HG03139 (cell line): Measurements from ENCODE around the gene RBM4B.
A peak's percentile ranks its signal among the peaks of the same experiment; 100 is the strongest.
"Not testable (repeated sequence)": the region's sequence is repeated elsewhere in the genome, so short reads cannot be mapped to it uniquely, and the experiment has no call there.

ENCODE experiments used
- ATAC-seq: cut with Tn5 transposase; IDR thresholded peaks from one replicate; pipeline ENCODE4 v1.9.1; 2021; ENCODE audit not compliant: unreplicated experiment

The RBM4B gene

GRCh38 chr11:66643745-66644437 is 33.8 kb downstream of the RBM4B start:
- no peak for ATAC-seq

- no peak for ATAC-seq
These were observed 35.9 kb downstream of the RBM4B start for GRCh38 chr11:66641834-66642233.

GRCh38 chr11:66639814-66640340 is 37.8 kb downstream of the RBM4B start:
- ATAC-seq: not testable (repeated sequence)

GRCh38 chr11:66639066-66639813 is 38.4 kb downstream of the RBM4B start:
- no peak for ATAC-seq

GRCh38 chr11:66638177-66639065 is 39.3 kb downstream of the RBM4B start, which contains the start of gene RBM4:
RBM4 (plus strand) TSS chr11:66638703; CDS start chr11:66639712, 1,009 bp downstream.
- peak; percentile 91 for ATAC-seq

GRCh38 chr11:66637557-66638176 is 40.0 kb downstream of the RBM4B start:
- ATAC-seq: no peak

- ATAC-seq: no peak
These were observed 41.3 kb downstream of the RBM4B start for GRCh38 chr11:66636411-66636810.

- no peak for ATAC-seq
These were observed 44.7 kb downstream of the RBM4B start for GRCh38 chr11:66632952-66633351.

- no peak for ATAC-seq
These were observed 45.8 kb downstream of the RBM4B start for GRCh38 chr11:66631883-66632282.

GRCh38 chr11:66629356-66629755 is 48.3 kb downstream of the RBM4B start:
- ATAC-seq: no peak

- ATAC-seq: no peak
These were observed 49.6 kb downstream of the RBM4B start for GRCh38 chr11:66628061-66628603.

- ATAC-seq: no peak
These were observed 50.8 kb downstream of the RBM4B start for GRCh38 chr11:66626926-66627325.

GRCh38 chr11:66626382-66626781 is 51.3 kb downstream of the RBM4B start:
- no peak for ATAC-seq

- no peak for ATAC-seq
These were observed 51.9 kb downstream of the RBM4B start for GRCh38 chr11:66625752-66626149.

- ATAC-seq: no peak
These were observed 52.5 kb downstream of the RBM4B start for GRCh38 chr11:66625041-66625751.

- no peak for ATAC-seq
These were observed 53.2 kb downstream of the RBM4B start for GRCh38 chr11:66624450-66624849.

- no peak for ATAC-seq
These were observed 58.6 kb downstream of the RBM4B start for GRCh38 chr11:66619080-66619554.

GRCh38 chr11:66617155-66617834 is 60.4 kb downstream of the RBM4B start:
- ATAC-seq: no peak
